Colonic mucosa (tissue), 4 donors: ENCODE data around the gene RPLP1. TPM values are rescaled to one million over a fixed set of nuclear protein-coding genes. Genes with fewer than 3 reads are reported as not detected.

Experiments used
- DNase-seq: peaks from one replicate; pipeline ENCODE4 v3.0.0-alpha.2; 2020
- H3K27ac ChIP-seq: fragments of 200-600 bp; one replicate; pipeline ENCODE4 v1.8.0; 2021
- H3K27me3 ChIP-seq: fragments of 200-600 bp; one replicate; pipeline ENCODE4 v1.8.0; 2021
- H3K36me3 ChIP-seq: fragments of 200-600 bp; one replicate; pipeline ENCODE4 v1.8.0; 2021
- H3K4me1 ChIP-seq: fragments of 200-600 bp; one replicate; pipeline ENCODE4 v1.8.0; 2021; ENCODE audit warnings: mild to moderate bottlenecking
- H3K4me3 ChIP-seq: fragments of 200-600 bp; one replicate; pipeline ENCODE4 v1.8.0; 2021
- H3K9ac ChIP-seq, 2 donors: one replicate each; pipeline ENCODE4 v1.7.0; 2013; ENCODE audit warnings: control low read depth in 2 of 2, low read depth in 2 of 2, low read length in 2 of 2
- H3K9me3 ChIP-seq: fragments of 200-600 bp; one replicate; pipeline ENCODE4 v1.8.0; 2021
- intact Hi-C: fragments of 100-400 bp; cut with DNase I; formaldehyde crosslinking; loops from one replicate; pipeline ENCODE4 v1.14.1; 2022
- total RNA-seq, 2 donors: library from RNA; stranded (reverse); fragmentation: NEBNext Ultra II Directional in 1 of 2; extraction: Animal tissue kit (Norgen Biotek cat#: 25700) in 1 of 2; gene quantifications; one replicate each; pipeline ENCODE4 v1.2.1, GENCODE V29; 2021
- TF ChIP-seq, protein P1 (sequence below): fragments of 200-600 bp; IDR thresholded peaks from one replicate; pipeline ENCODE4 v1.8.0; 2022; ENCODE audit warnings: antibody characterized with exemption, mild to moderate bottlenecking
- donor health status: healthy.
- donor health status: DM: no; HTN: no; CAD: no.
- donor health status: DM: no; HTN: no; CAD: no.

The RPLP1 gene
- total RNA-seq, 2 donors from 2014 or later, result 1,531 to 1,739 TPM

DNA sequence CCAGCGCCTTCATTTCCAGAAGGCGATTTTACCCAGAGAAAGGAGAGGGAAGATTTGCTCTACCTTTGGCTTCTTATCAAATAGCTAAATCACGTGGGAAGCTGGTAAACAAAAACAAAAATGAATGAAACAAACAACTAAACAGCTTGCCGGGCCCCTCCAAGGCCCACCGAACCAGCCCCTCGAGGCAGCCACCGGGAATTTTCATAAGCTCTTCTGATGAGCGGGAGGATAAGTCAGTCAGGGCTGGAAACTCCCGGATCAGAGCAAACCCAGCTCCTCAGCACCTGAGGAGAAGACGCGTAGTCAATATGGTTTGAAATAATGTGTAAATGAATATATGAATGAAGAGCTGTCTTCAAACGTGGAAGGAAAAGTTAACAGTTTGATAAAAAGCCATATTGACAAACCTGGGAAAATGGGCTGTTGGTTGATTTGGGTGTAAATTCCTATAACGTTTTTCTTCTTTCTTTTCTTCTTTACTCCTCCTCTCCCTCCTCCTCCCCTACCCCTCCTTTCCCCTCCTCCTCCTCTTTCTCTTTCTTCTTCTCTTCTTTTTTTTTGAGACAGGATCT is 10.7 kb downstream of the RPLP1 start:
- no peak for DNase-seq
- Histone ChIP-seq H3K4me1 (peaks cover 10% of the 10 kb centered on the region), H3K27ac (peak overlapping the region; percentile 74), H3K9me3 (no peaks in the 10 kb centered on the region), H3K9ac (peak overlapping the region; percentile 84 to 87), H3K36me3 (no peaks in the 10 kb centered on the region), H3K27me3 (no peaks in the 10 kb centered on the region), H3K4me3 (peak overlapping the region; percentile 49)
- TF ChIP-seq, protein P1, sequence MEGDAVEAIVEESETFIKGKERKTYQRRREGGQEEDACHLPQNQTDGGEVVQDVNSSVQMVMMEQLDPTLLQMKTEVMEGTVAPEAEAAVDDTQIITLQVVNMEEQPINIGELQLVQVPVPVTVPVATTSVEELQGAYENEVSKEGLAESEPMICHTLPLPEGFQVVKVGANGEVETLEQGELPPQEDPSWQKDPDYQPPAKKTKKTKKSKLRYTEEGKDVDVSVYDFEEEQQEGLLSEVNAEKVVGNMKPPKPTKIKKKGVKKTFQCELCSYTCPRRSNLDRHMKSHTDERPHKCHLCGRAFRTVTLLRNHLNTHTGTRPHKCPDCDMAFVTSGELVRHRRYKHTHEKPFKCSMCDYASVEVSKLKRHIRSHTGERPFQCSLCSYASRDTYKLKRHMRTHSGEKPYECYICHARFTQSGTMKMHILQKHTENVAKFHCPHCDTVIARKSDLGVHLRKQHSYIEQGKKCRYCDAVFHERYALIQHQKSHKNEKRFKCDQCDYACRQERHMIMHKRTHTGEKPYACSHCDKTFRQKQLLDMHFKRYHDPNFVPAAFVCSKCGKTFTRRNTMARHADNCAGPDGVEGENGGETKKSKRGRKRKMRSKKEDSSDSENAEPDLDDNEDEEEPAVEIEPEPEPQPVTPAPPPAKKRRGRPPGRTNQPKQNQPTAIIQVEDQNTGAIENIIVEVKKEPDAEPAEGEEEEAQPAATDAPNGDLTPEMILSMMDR, result no peak
- intact Hi-C loops, result no loop called here

DNA sequence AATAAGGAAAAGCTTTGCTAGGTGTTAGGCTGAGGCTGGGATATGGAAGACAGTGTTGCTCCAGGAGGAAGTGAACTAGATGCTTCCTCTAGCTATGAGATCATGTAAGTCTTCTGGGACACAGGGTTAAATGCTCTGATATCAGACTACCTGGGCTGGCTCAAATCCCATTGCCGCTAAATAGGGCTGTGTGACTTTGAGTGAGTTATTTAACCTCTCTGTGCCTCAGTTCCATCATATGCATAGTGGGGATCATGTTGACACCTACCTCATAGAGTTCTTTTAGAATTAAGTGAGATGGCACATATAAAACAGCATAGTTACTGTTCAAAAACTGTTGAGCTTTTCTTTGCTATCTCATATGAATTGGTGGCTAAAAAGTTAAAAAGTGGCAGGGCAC is 12.6 kb downstream of the RPLP1 start:
- no peak overlapping the region for H3K4me3 ChIP-seq

DNA sequence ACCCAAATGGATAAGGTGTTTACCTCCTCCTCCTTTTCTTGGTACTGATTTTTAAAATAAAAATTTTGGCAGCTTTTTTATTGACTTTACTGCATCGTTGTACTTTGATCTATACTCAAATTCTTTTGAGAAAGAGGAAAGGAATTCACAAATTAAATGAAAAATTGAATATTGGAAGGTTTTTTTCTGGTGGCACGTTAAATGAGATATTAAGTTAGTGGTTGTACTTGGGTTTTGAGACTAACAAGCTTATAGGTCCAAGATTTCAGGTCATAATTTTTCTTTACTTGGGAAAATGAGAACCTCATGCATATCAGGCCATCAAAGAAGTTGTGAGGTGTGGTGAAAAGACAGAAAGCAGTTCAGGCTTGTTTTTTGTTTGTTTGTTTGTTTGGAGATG is 14.1 kb downstream of the RPLP1 start:
- peaks cover 10% of the 10 kb centered on the region for H3K4me1 ChIP-seq
- TF ChIP-seq, protein P1, result no peak
- H3K4me3 ChIP-seq, result no peak overlapping the region
- no peak overlapping the region for H3K9ac ChIP-seq
- H3K27ac ChIP-seq, result no peak overlapping the region
- no peaks in the 10 kb centered on the region for H3K9me3 ChIP-seq
- intact Hi-C loops, result no loop called here
- no peak for DNase-seq
- no peaks in the 10 kb centered on the region for H3K27me3 ChIP-seq
- H3K36me3 ChIP-seq, result no peaks in the 10 kb centered on the region

More for the DNA sequence above, 12.6 kb downstream of the RPLP1 start:
- DNase-seq, result no peak
- H3K36me3 ChIP-seq, result no peaks in the 10 kb centered on the region
- intact Hi-C loops, result no loop called here
- H3K9ac ChIP-seq, result no peak overlapping the region
- H3K4me1 ChIP-seq, result peaks cover 10% of the 10 kb centered on the region
- no peaks in the 10 kb centered on the region for H3K9me3 ChIP-seq
- TF ChIP-seq, protein P1, result no peak
- no peak overlapping the region for H3K27ac ChIP-seq
- no peaks in the 10 kb centered on the region for H3K27me3 ChIP-seq

DNA sequence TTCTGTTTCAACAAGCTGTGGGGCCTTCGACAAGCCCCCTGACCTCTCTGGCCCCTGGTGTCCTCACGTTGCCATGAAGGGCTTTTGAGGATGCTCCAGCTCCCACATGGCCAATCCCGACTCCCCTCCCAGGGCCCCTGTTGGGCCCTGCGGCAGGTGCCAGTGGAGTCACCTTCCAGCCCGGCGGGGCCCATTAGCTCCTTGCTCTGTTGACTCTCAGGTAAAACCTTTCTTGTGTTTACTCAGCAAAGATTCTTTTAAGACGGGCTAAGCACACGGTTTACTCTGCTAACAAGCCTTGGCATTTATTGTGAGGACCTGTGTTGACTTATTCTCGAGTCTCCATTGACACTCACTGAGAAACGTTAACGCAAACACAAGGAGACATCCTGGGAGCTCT is 15.0 kb downstream of the RPLP1 start:
- no peaks in the 10 kb centered on the region for H3K9me3 ChIP-seq
- H3K36me3 ChIP-seq, result no peaks in the 10 kb centered on the region
- no peaks in the 10 kb centered on the region for H3K27me3 ChIP-seq
- peak; percentile 55 for DNase-seq
- no peak overlapping the region for H3K9ac ChIP-seq
- intact Hi-C loops, result no loop called here
- TF ChIP-seq, protein P1, result no peak
- no peak overlapping the region for H3K4me3 ChIP-seq
- peaks cover 6% of the 10 kb centered on the region for H3K4me1 ChIP-seq
- H3K27ac ChIP-seq, result no peak overlapping the region

DNA sequence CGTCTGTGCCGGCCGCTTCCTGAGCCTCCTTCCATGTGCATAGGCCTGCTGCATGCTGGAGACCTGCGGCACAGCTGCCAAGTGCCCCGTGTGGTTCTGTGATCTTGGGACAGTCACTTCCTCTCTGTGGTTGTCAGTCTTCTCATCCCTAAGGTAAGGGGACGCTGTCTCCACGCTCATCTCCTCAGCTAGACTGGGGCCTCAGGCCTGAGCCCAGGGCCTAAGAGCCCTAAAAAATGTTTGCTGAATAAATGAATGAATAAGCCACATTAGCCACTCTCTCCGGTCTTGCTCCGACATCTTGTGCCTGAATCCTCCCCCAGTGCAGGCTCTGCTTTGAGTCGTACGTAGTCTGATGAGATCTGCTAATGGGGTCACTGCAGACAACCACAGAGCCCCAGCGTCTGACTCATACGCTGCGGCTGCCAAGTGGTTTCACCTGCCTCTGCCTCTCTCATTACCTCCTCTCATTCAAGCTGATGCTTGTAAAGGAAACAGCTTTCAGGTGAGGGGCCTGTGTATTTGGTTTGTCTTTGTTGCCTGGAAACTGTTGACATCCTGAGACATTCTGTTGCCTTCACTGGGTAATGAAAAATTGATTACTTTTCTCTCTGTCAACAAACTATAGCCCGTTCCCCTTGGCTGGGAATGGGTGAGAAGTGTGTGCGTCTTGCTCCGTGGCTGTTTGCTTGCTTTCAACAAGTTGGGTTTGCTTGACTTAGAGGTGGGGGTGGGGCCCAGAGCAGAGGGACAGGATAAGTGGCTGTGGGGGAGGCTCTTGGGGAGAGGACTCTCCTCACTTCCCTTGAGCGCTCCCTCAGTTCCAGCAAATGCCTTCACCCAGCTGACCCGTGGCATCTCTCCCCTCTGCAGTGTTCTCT is 15.9 kb downstream of the RPLP1 start:
- TF ChIP-seq, protein P1, result no peak
- Histone ChIP-seq H3K4me3 (no peak overlapping the region), H3K27ac (no peak overlapping the region), H3K4me1 (peaks cover 6% of the 10 kb centered on the region), H3K36me3 (no peaks in the 10 kb centered on the region), H3K9me3 (no peaks in the 10 kb centered on the region), H3K27me3 (no peaks in the 10 kb centered on the region), H3K9ac (no peak overlapping the region)
- intact Hi-C loops, result no loop called here
- DNase-seq, result peak; percentile 51
